Omental fat pad (tissue), 4 donors: Measurements from ENCODE around the gene AP2A2. TPM values are rescaled to one million over a fixed set of nuclear protein-coding genes. Genes with fewer than 3 reads are reported as not detected.

Source experiments
- ATAC-seq: fragments of 150-250 bp; one replicate; pipeline ENCODE4 v1.9.1; 2016; ENCODE audit warnings: mild to moderate bottlenecking, moderate library complexity; ENCODE audit not compliant: low FRiP score
- DNase-seq: peaks from one replicate; pipeline ENCODE4 v3.0.0-alpha.2; 2019; ENCODE audit warnings: low spot score
- CTCF ChIP-seq, 3 donors: fragments of 450-650 bp; IDR thresholded peaks; one replicate each; pipeline ENCODE4 v1.5.1; 2016 to 2017; ENCODE audit warnings: antibody characterized with exemption in 3 of 3, mild to moderate bottlenecking in 3 of 3, moderate library complexity in 2 of 3
- total RNA-seq, 4 donors: library from RNA; depleted of rRNA; stranded (reverse); fragments of >200 nt; gene quantifications; one replicate each; pipeline ENCODE4 v1.1.0, GENCODE V29; 2016

AP2A2 gene
- total RNA-seq, 4 donors from 2014 or later, result 68.4 to 126 (median 99.2) TPM

GRCh38 chr11:991711-992307 lies 66.1 kb downstream of the AP2A2 start:
- TF ChIP-seq CTCF (IDR thresholded peaks at IDR 0.05), result no peak
- ATAC-seq (no peak), DNase-seq (no peak)

- DNase-seq (no peak), ATAC-seq (no peak)
- TF ChIP-seq CTCF (IDR thresholded peaks at IDR 0.05), result no peak
These were observed 66.9 kb downstream of the AP2A2 start for GRCh38 chr11:992577-992976.

GRCh38 chr11:993632-994167 lies 68.0 kb downstream of the AP2A2 start:
- TF ChIP-seq CTCF (IDR thresholded peaks at IDR 0.05), result no peak
- ATAC-seq (no peak), DNase-seq (no peak)

GRCh38 chr11:995044-995751 lies 69.5 kb downstream of the AP2A2 start:
- no peak for TF ChIP-seq CTCF (IDR thresholded peaks at IDR 0.05)
- no peak for ATAC-seq
- DNase-seq, result no peak

GRCh38 chr11:995752-996420 lies 70.2 kb downstream of the AP2A2 start:
- TF ChIP-seq CTCF (IDR thresholded peaks at IDR 0.05), result no peak
- ATAC-seq, result peak; percentile 92
- no peak for DNase-seq

GRCh38 chr11:996681-997080 lies 71.0 kb downstream of the AP2A2 start:
- DNase-seq (no peak), ATAC-seq (no peak)
- TF ChIP-seq CTCF (IDR thresholded peaks at IDR 0.05), result no peak
